HG03045 (cell line): ENCODE measurements around the gene ST8SIA1.

Experiments used
- ATAC-seq: cut with Tn5 transposase; IDR thresholded peaks from one replicate; pipeline ENCODE4 v1.9.1; 2021; ENCODE audit warnings: mild to moderate bottlenecking, moderate library complexity; ENCODE audit not compliant: unreplicated experiment

Gene ST8SIA1

GRCh38 chr12:22332202-22332601, 2.3 kb downstream of the ST8SIA1 start:
- no peak for ATAC-seq

GRCh38 chr12:22329621-22330020, 4.9 kb downstream of the ST8SIA1 start:
- ATAC-seq, result no peak

- no peak for ATAC-seq
Observed at GRCh38 chr12:22325218-22325617, 9.3 kb downstream of the ST8SIA1 start.

GRCh38 chr12:22322091-22322490, 12.4 kb downstream of the ST8SIA1 start:
- ATAC-seq, result no peak

- ATAC-seq, result no peak
Observed at GRCh38 chr12:22321638-22322037, 12.9 kb downstream of the ST8SIA1 start.

- ATAC-seq, result no peak
Observed at GRCh38 chr12:22321018-22321605, 13.4 kb downstream of the ST8SIA1 start.

GRCh38 chr12:22318108-22318737, 16.3 kb downstream of the ST8SIA1 start:
- no peak for ATAC-seq

GRCh38 chr12:22313963-22314330, 20.6 kb downstream of the ST8SIA1 start:
- no peak for ATAC-seq

- ATAC-seq, result no peak
Observed at GRCh38 chr12:22313286-22313962, 21.1 kb downstream of the ST8SIA1 start.

- ATAC-seq, result no peak
Observed at GRCh38 chr12:22312336-22312735, 22.2 kb downstream of the ST8SIA1 start.

GRCh38 chr12:22310709-22311108, 23.8 kb downstream of the ST8SIA1 start:
- ATAC-seq, result no peak

GRCh38 chr12:22310275-22310674, 24.2 kb downstream of the ST8SIA1 start:
- ATAC-seq, result no peak

- no peak for ATAC-seq
Observed at GRCh38 chr12:22307811-22308210, 26.7 kb downstream of the ST8SIA1 start.

GRCh38 chr12:22306311-22306710, 28.2 kb downstream of the ST8SIA1 start:
- no peak for ATAC-seq

- no peak for ATAC-seq
Observed at GRCh38 chr12:22304341-22304740, 30.2 kb downstream of the ST8SIA1 start.

- ATAC-seq, result no peak
Observed at GRCh38 chr12:22299294-22299912, 35.1 kb downstream of the ST8SIA1 start.

- ATAC-seq, result no peak
Observed at GRCh38 chr12:22289250-22289649, 45.3 kb downstream of the ST8SIA1 start.

GRCh38 chr12:22287776-22288621, 46.5 kb downstream of the ST8SIA1 start:
- ATAC-seq, result no peak

GRCh38 chr12:22287101-22287500, 47.4 kb downstream of the ST8SIA1 start:
- no peak for ATAC-seq

GRCh38 chr12:22286569-22286968, 47.9 kb downstream of the ST8SIA1 start:
- no peak for ATAC-seq

- ATAC-seq, result no peak
Observed at GRCh38 chr12:22285846-22286245, 48.7 kb downstream of the ST8SIA1 start.
